Osteoblast (primary cell): ENCODE measurements around the gene SLC9C1. TPM values are rescaled to one million over a fixed set of nuclear protein-coding genes. Genes with fewer than 3 reads are reported as not detected.
A peak's percentile ranks its signal among the peaks of the same experiment; 100 is the strongest.

Experiments
- DNase-seq: peaks from one replicate; pipeline ENCODE4 v3.0.0; 2011; ENCODE audit warnings: low spot score, mixed read lengths; ENCODE audit not compliant: insufficient read length; ENCODE audit errors: missing footprints
- H2AFZ ChIP-seq: 2 replicates; pipeline ENCODE4 v1.6.0; 2011; ENCODE audit warnings: mild to moderate bottlenecking, low read length
- H3K27ac ChIP-seq: 2 replicates; pipeline ENCODE4 v1.5.1; 2011; ENCODE audit warnings: mild to moderate bottlenecking, low read depth, low read length, moderate library complexity
- H3K27me3 ChIP-seq: 2 replicates; pipeline ENCODE4 v1.6.0; 2012; ENCODE audit warnings: mild to moderate bottlenecking, control low read depth, inconsistent platforms, low read length, moderate library complexity; ENCODE audit not compliant: insufficient read depth
- H3K36me3 ChIP-seq: 2 replicates; pipeline ENCODE4 v1.5.1; 2011; ENCODE audit warnings: mild to moderate bottlenecking, low read length, control low read depth, moderate library complexity; ENCODE audit not compliant: insufficient read depth
- H3K4me1 ChIP-seq: 2 replicates; pipeline ENCODE4 v1.5.1; 2011; ENCODE audit warnings: mild to moderate bottlenecking, low read length, control low read depth, moderate library complexity; ENCODE audit not compliant: insufficient read depth
- H3K4me2 ChIP-seq: 2 replicates; pipeline ENCODE4 v1.6.0; 2011; ENCODE audit warnings: mild to moderate bottlenecking, low read length; ENCODE audit not compliant: insufficient read depth
- H3K4me3 ChIP-seq: fragments of 200-600 bp; sonication (generic); 3 replicates; pipeline ENCODE4 v1.5.1; 2012; ENCODE audit warnings: mild to moderate bottlenecking, low read length, inconsistent platforms; ENCODE audit not compliant: insufficient read depth
- H3K79me2 ChIP-seq: 2 replicates; pipeline ENCODE4 v1.6.0; 2012; ENCODE audit warnings: mild to moderate bottlenecking, low read length, control low read depth, inconsistent platforms; ENCODE audit not compliant: insufficient read depth
- H3K9me3 ChIP-seq: 2 replicates; pipeline ENCODE4 v1.5.1; 2011; ENCODE audit warnings: low read depth, low read length, control low read depth
- H4K20me1 ChIP-seq: 2 replicates; pipeline ENCODE4 v1.6.0; 2012; ENCODE audit warnings: mild to moderate bottlenecking, low read length, control low read depth; ENCODE audit not compliant: insufficient read depth
- CTCF ChIP-seq: IDR thresholded peaks from 2 replicates; pipeline ENCODE4 v1.5.1; 2011; ENCODE audit warnings: mild to moderate bottlenecking, low read depth, low read length, moderate library complexity; ENCODE audit errors: extremely low read depth
- total RNA-seq: library from RNA; depleted of rRNA; stranded (reverse); fragments of >200 nt; gene quantifications from 2 replicates; pipeline ENCODE4 v1.2.3, GENCODE V29; 2012

Gene SLC9C1
- total RNA-seq, 1 donor = not detected

GRCh38 chr3:112104774-112105173, 189.2 kb downstream of the SLC9C1 start:
- no peak overlapping the region for H3K4me3 ChIP-seq
- H3K27me3 ChIP-seq = no peaks in the 10 kb centered on the region
- no peak overlapping the region for H2AFZ ChIP-seq
- H4K20me1 ChIP-seq = peaks cover 9% of the 10 kb centered on the region
- H3K4me2 ChIP-seq = no peak overlapping the region
- no peak for DNase-seq
- no peaks in the 10 kb centered on the region for H3K36me3 ChIP-seq
- TF ChIP-seq CTCF = no peak
- H3K4me1 ChIP-seq = peaks cover 11% of the 10 kb centered on the region
- H3K79me2 ChIP-seq = peaks cover under 1% of the 10 kb centered on the region
- H3K27ac ChIP-seq = no peak overlapping the region
- no peaks in the 10 kb centered on the region for H3K9me3 ChIP-seq

- no peak for TF ChIP-seq CTCF
- Histone ChIP-seq H2AFZ (no peak overlapping the region), H3K4me3 (no peak overlapping the region), H3K4me1 (peaks cover 22% of the 10 kb centered on the region), H3K79me2 (peaks cover 2% of the 10 kb centered on the region), H4K20me1 (peaks cover 9% of the 10 kb centered on the region), H3K27ac (peak overlapping the region; percentile 30), H3K9me3 (no peaks in the 10 kb centered on the region), H3K36me3 (no peaks in the 10 kb centered on the region), H3K4me2 (peak overlapping the region; percentile 31), H3K27me3 (no peaks in the 10 kb centered on the region)
- no peak for DNase-seq
Observed at GRCh38 chr3:112101916-112102315, 192.1 kb downstream of the SLC9C1 start.

- Histone ChIP-seq H3K9me3 (no peaks in the 10 kb centered on the region), H3K79me2 (peaks cover 2% of the 10 kb centered on the region), H3K4me2 (peak overlapping the region; percentile 57), H2AFZ (no peak overlapping the region), H3K36me3 (no peaks in the 10 kb centered on the region), H3K4me1 (peaks cover 34% of the 10 kb centered on the region), H4K20me1 (peaks cover 7% of the 10 kb centered on the region), H3K27me3 (no peaks in the 10 kb centered on the region), H3K4me3 (no peak overlapping the region), H3K27ac (peak overlapping the region; percentile 35)
- DNase-seq = peak; percentile 77
- TF ChIP-seq CTCF = no peak
Observed at GRCh38 chr3:112097378-112097777, 196.6 kb downstream of the SLC9C1 start.

- Histone ChIP-seq H4K20me1 (peaks cover under 1% of the 10 kb centered on the region), H3K4me2 (no peak overlapping the region), H3K36me3 (no peaks in the 10 kb centered on the region), H2AFZ (no peak overlapping the region), H3K27me3 (no peaks in the 10 kb centered on the region), H3K4me1 (peaks cover 26% of the 10 kb centered on the region), H3K4me3 (no peak overlapping the region), H3K9me3 (no peaks in the 10 kb centered on the region), H3K79me2 (peaks cover 6% of the 10 kb centered on the region), H3K27ac (no peak overlapping the region)
- no peak for DNase-seq
- TF ChIP-seq CTCF = no peak
Observed at GRCh38 chr3:112096176-112096575, 197.8 kb downstream of the SLC9C1 start.
